HepG2 (cell line): ENCODE data around the gene SLC2A4. TPM values are rescaled to one million over a fixed set of nuclear protein-coding genes. Genes with fewer than 3 reads are reported as not detected.

ENCODE experiments used
- GTF3A ChIP-seq: sonication (generic); formaldehyde crosslinking; conservative IDR thresholded peaks from 2 replicates; pipeline ENCODE4 v1.4.0; 2020; ENCODE audit warnings: mild to moderate bottlenecking, missing genetic modification reagents
- HDAC1 ChIP-seq: sonication (generic); formaldehyde crosslinking; IDR thresholded peaks from 2 replicates; pipeline ENCODE4 v1.5.1; 2020; ENCODE audit warnings: mild to moderate bottlenecking, missing genetic modification reagents
- MLX ChIP-seq: IDR thresholded peaks from 2 replicates; pipeline ENCODE4 v1.6.1; 2016
- NFKB2 ChIP-seq: sonication (generic); formaldehyde crosslinking; IDR thresholded peaks from 2 replicates; pipeline ENCODE4 v1.4.0; 2020; ENCODE audit warnings: missing genetic modification reagents, borderline replicate concordance
- NR3C1 ChIP-seq: sonication (generic); formaldehyde crosslinking; IDR thresholded peaks from 2 replicates; pipeline ENCODE4 v1.4.0; 2020; ENCODE audit warnings: missing genetic modification reagents
- PATZ1 ChIP-seq: sonication (generic); formaldehyde crosslinking; IDR thresholded peaks from 2 replicates; pipeline ENCODE4 v1.4.0; 2020; ENCODE audit warnings: missing genetic modification reagents
- POLR2G ChIP-seq: fragments of 200-400 bp; formaldehyde crosslinking; IDR thresholded peaks from 2 replicates; pipeline ENCODE4 v1.6.1; 2018; ENCODE audit warnings: mild to moderate bottlenecking, low read depth, low read length, moderate library complexity
- SMAD9 ChIP-seq: sonication (generic); formaldehyde crosslinking; IDR thresholded peaks from 2 replicates; pipeline ENCODE4 v1.5.1; 2020; ENCODE audit warnings: mild to moderate bottlenecking, missing genetic modification reagents
- SMYD3 ChIP-seq: sonication (generic); formaldehyde crosslinking; IDR thresholded peaks from 2 replicates; pipeline ENCODE4 v1.8.1; 2023; ENCODE audit warnings: mild to moderate bottlenecking, missing genetic modification reagents
- SP1 ChIP-seq, 2 experiments: fragments of 450-650 bp in 1 of 2; sonication (generic) in 1 of 2; formaldehyde crosslinking in 1 of 2; IDR thresholded peaks; 2 replicates each; pipeline versions ENCODE4 v1.4.0 to v1.6.1; 2016 to 2020; ENCODE audit warnings: missing genetic modification reagents in 1 of 2
- ZNF143 ChIP-seq: sonication (generic); formaldehyde crosslinking; IDR thresholded peaks from 2 replicates; pipeline ENCODE4 v1.4.0; 2020; ENCODE audit warnings: missing genetic modification reagents
- ZNF260 ChIP-seq: sonication (generic); formaldehyde crosslinking; IDR thresholded peaks from 2 replicates; pipeline ENCODE4 v1.4.0; 2020; ENCODE audit warnings: missing genetic modification reagents, low read depth, mild to moderate bottlenecking, borderline replicate concordance
- ZNF292 ChIP-seq: sonication (generic); formaldehyde crosslinking; IDR thresholded peaks from 2 replicates; pipeline ENCODE4 v1.8.1; 2022; ENCODE audit warnings: mild to moderate bottlenecking, low read depth, missing genetic modification reagents, borderline replicate concordance
- ZNF331 ChIP-seq: sonication (generic); formaldehyde crosslinking; IDR thresholded peaks from 2 replicates; pipeline ENCODE4 v1.4.0; 2020; ENCODE audit warnings: missing genetic modification reagents
- ZNF362 ChIP-seq: sonication (generic); formaldehyde crosslinking; IDR thresholded peaks from 2 replicates; pipeline ENCODE4 v1.4.0; 2020; ENCODE audit warnings: missing genetic modification reagents, mild to moderate bottlenecking, borderline replicate concordance
- ZNF496 ChIP-seq: sonication (generic); formaldehyde crosslinking; IDR thresholded peaks from 2 replicates; pipeline ENCODE4 v1.8.1; 2023; ENCODE audit warnings: mild to moderate bottlenecking, moderate library complexity, missing genetic modification reagents; ENCODE audit not compliant: insufficient replicate concordance
- ZNF562 ChIP-seq: sonication (generic); formaldehyde crosslinking; IDR thresholded peaks from 2 replicates; pipeline ENCODE4 v1.8.0; 2022; ENCODE audit warnings: missing genetic modification reagents, borderline replicate concordance
- ZNF746 ChIP-seq: sonication (generic); formaldehyde crosslinking; IDR thresholded peaks from 2 replicates; pipeline ENCODE4 v1.8.0; 2022; ENCODE audit warnings: mild to moderate bottlenecking, missing genetic modification reagents
- ZNF772 ChIP-seq: sonication (generic); formaldehyde crosslinking; IDR thresholded peaks from 2 replicates; pipeline ENCODE4 v1.5.0; 2020; ENCODE audit warnings: mild to moderate bottlenecking, missing genetic modification reagents
- ZSCAN21 ChIP-seq: sonication (generic); formaldehyde crosslinking; IDR thresholded peaks from 2 replicates; pipeline ENCODE4 v1.8.0; 2022; ENCODE audit warnings: mild to moderate bottlenecking, missing genetic modification reagents, moderate library complexity, borderline replicate concordance
- polyA plus RNA-seq, 8 experiments: library from polyadenylated mRNA; depleted of rRNA in 3 of 8; stranded (reverse) in 7 of 8; unstranded in 1 of 8; fragments of >200 nt; fragmentation: Illumina TruSeq in 4 of 8; extraction: Trizol in 4 of 8; gene quantifications; 2 replicates each; pipeline versions ENCODE4 v1.2.1 to v1.2.3, GENCODE V29; 2011 to 2016; ENCODE audit warnings: low read depth in 4 of 8, missing spikeins in 1 of 8, mixed read lengths in 1 of 8; ENCODE audit not compliant: insufficient read depth in 1 of 8
- total RNA-seq, 5 experiments: library from RNA; depleted of rRNA; stranded (reverse); fragments of >200 nt; fragmentation: Illumina TruSeq; extraction: Trizol; gene quantifications; 2 replicates each; pipeline ENCODE4 v1.2.3, GENCODE V29; 2016; ENCODE audit warnings: low read depth in 1 of 5
- TF ChIP-seq, protein P1 (sequence below): IDR thresholded peaks from 2 replicates; pipeline ENCODE4 v1.6.1; 2016; ENCODE audit warnings: missing genetic modification reagents, missing compliant biosample characterization
- TF ChIP-seq, protein P2 (sequence below): sonication (generic); formaldehyde crosslinking; IDR thresholded peaks from 2 replicates; pipeline ENCODE4 v1.8.1; 2023; ENCODE audit warnings: mild to moderate bottlenecking, missing genetic modification reagents
- TF ChIP-seq, protein P3 (sequence below): IDR thresholded peaks from 2 replicates; pipeline ENCODE4 v1.6.1; 2016; ENCODE audit warnings: mild to moderate bottlenecking, missing biosample characterization, missing genetic modification reagents
- TF ChIP-seq, protein P4 (sequence below): sonication (generic); formaldehyde crosslinking; IDR thresholded peaks from 2 replicates; pipeline ENCODE4 v1.4.0; 2020; ENCODE audit warnings: mild to moderate bottlenecking, missing genetic modification reagents

Gene SLC2A4
- total and polyA plus RNA-seq, 2 of the 13 experiments (the other 11 are each of a cell fraction or from before 2014, with no cell fraction given): 4.9 to 5.8 TPM

GRCh38 chr17:7280519-7281073, 922 bp upstream of the SLC2A4 start (continued):
- TF ChIP-seq SMAD9: 0 out of 2 replicates have a peak, but pooled peaks have one; percentile 45
- peak; percentile 79; the same call in 1 of the 2 replicates for TF ChIP-seq ZSCAN21 (CRISPR knock-in tag)
- TF ChIP-seq, protein P1, sequence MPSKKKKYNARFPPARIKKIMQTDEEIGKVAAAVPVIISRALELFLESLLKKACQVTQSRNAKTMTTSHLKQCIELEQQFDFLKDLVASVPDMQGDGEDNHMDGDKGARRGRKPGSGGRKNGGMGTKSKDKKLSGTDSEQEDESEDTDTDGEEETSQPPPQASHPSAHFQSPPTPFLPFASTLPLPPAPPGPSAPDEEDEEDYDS (CRISPR knock-in tag): no peak
- no peak for TF ChIP-seq ZNF772 (CRISPR knock-in tag)
- TF ChIP-seq ZNF562 (CRISPR knock-in tag): no peak
- TF ChIP-seq NFKB2 (CRISPR knock-in tag): peak; percentile 47
- TF ChIP-seq SP1 (IDR thresholded peaks at IDR 0.05): no peak
- peak; percentile 38; the same call in 1 of the 2 replicates for TF ChIP-seq SP1 (CRISPR knock-in tag; IDR thresholded peaks at IDR 0.05)
- 0 out of 2 replicates have a peak, but pooled peaks have one; percentile 16 for TF ChIP-seq ZNF331 (CRISPR knock-in tag)
- peak; percentile 45; the same call in 1 of the 2 replicates for TF ChIP-seq MLX (CRISPR knock-in tag)
- no peak for TF ChIP-seq ZNF362 (CRISPR knock-in tag)
- peak; percentile 64; the same call in 1 of the 2 replicates for TF ChIP-seq HDAC1
- TF ChIP-seq, protein P2, sequence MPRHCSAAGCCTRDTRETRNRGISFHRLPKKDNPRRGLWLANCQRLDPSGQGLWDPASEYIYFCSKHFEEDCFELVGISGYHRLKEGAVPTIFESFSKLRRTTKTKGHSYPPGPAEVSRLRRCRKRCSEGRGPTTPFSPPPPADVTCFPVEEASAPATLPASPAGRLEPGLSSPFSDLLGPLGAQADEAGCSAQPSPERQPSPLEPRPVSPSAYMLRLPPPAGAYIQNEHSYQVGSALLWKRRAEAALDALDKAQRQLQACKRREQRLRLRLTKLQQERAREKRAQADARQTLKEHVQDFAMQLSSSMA (CRISPR knock-in tag): no peak
- TF ChIP-seq ZNF260 (CRISPR knock-in tag): no peak
- TF ChIP-seq ZNF746: no peak; the same call in 1 of the 2 replicates
- 0 out of 2 replicates have a peak, but pooled peaks have one; percentile 20 for TF ChIP-seq PATZ1 (CRISPR knock-in tag)
- no peak for TF ChIP-seq ZNF496
- no peak for TF ChIP-seq SMYD3 (CRISPR knock-in tag)
- no peak; the same call in 1 of the 2 replicates for TF ChIP-seq ZNF143
- TF ChIP-seq, protein P3, sequence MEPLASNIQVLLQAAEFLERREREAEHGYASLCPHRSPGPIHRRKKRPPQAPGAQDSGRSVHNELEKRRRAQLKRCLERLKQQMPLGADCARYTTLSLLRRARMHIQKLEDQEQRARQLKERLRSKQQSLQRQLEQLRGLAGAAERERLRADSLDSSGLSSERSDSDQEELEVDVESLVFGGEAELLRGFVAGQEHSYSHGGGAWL (CRISPR knock-in tag): peak; percentile 56
- no peak for TF ChIP-seq NR3C1 (CRISPR knock-in tag)
- TF ChIP-seq GTF3A: no peak
- TF ChIP-seq ZNF292 (CRISPR knock-in tag): no peak; the same call in 1 of the 2 replicates
- 0 out of 2 replicates have a peak, but pooled peaks have one; percentile 33 for TF ChIP-seq POLR2G
- TF ChIP-seq, protein P4, sequence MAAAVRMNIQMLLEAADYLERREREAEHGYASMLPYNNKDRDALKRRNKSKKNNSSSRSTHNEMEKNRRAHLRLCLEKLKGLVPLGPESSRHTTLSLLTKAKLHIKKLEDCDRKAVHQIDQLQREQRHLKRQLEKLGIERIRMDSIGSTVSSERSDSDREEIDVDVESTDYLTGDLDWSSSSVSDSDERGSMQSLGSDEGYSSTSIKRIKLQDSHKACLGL: no peak
